ENCODE measurements around the gene KIF1B.

KIF1B gene

DNA sequence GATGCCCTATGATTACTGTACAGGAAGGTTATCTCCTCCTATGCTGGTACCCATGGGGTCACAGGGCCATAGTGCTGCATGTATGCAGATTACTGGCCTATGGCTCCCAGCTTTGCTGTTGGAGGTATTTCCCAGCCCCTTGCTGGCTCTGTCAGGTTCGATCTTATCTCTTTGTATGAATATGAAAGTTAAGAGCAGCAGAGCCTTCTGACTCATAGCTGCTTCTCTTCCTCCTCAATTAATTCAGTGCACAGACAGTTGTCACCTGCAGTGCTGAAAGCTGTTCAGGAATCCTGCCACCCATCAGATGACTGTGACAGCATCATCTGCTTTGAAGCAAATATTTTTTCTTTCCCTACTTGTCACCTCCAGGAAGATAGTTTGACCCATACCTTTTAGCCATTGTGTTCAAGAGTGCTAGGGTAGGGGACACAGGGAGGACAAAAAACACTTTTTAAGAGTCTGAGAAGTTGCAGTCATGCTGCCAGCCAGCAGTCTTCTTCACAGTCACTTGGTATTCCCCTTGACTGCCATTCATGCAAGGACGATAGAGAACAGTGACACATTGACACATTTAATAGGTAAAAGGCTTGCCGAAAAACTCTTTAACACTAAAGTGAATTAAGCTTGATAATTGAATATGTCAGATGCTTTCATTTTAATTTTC is 73.1 kb downstream of the KIF1B start:
- no peak for DNase-seq (ENCODE audit: low read depth)

DNA sequence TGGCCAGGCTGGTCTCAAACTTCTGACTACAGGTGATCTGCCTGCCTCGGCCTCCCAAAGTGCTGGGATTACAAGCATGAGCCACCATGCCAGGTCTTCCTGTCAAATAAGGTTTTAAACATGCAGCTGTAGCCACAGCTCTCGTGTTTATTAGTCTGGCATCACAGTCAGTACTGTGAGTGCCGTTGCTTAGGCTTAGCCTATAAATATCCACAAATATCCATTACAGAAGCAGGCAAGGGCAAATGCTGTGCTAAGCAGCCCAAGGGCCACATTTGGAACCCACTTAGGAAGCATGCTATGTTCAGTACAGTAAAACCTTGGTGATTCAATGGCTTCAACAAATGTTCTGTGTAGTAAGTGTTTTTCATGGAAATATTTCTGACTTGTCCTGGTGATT is 75.9 kb downstream of the KIF1B start:
- DNase-seq (ENCODE audit: low read depth) = no peak

DNA sequence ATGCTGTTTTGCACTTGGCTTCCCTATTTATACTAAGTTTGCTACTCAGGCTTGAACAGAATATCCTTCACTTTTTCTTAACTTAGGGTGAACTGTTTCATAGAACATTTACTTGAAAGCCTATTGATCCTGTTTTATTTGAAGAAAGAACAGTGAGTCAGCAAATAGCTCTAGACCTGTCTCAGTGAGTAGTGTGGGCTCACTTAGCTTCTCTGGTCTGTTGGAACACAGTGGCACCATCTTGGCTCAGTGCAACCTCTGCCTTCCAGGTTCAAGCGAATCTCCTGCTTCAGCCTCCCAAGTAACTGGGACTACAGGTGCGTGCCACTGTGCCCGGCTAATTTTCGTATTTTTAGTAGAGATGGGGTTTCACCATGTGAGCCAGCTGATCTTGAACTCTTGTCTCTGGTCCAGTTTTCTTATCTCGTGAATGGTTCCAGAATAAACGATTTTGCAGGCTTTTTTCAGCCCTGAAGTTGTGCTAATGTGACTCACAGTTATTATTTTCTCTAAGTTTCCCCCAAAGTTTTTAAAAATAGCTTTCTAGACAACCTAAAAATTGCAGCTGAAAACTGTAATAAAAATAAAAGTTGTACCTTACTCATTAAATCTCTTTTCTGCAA is 76.8 kb downstream of the KIF1B start:
- DNase-seq (ENCODE audit: low read depth) = no peak

DNA sequence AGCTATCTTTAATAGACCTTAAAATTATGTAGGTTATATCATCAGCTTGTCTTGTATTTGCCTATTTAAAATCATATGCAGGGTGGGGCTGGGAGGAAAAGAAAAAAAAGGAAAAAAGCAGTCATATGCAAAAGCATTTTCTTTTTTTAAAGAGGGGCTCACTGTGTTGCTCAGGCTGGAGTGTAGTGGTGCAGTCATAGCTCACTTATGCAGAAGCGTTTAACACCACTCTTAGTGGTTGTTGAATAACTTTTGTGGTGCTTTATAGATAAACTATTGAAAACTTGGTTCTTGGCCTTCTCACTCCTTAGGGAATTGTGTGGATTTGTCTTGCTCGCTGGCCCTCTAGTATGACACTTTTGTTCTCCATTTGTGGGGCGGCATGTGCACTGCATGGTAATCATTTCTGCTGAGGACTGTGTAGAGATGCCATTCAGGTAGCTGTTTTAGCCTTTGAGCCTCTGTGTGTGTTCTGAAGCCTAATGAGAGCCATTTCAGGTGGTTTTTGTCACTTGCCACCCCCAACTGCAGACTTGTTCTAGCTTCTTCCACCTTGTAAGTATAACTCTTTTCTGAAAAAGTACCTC is 77.8 kb downstream of the KIF1B start:
- no peak for DNase-seq (ENCODE audit: low read depth)

DNA sequence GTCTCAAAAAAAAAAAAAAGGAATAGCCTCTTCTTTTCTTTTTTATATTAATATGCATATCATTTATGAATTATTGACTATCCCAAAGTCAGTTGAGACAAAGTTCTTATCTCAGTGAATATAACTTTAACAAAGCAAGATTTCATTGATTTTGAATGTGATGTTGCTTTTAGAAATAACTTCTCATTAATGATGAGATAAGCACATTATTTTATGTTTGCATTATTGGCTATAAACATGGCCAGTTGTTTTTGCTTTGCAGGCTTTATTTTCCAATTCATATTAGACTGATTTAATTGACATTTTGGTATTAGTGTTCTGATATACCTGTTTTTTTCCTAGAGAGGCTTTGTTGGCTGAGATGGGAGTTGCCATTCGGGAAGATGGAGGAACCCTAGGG is 81.3 kb downstream of the KIF1B start:
- no peak for DNase-seq (ENCODE audit: low read depth)

DNA sequence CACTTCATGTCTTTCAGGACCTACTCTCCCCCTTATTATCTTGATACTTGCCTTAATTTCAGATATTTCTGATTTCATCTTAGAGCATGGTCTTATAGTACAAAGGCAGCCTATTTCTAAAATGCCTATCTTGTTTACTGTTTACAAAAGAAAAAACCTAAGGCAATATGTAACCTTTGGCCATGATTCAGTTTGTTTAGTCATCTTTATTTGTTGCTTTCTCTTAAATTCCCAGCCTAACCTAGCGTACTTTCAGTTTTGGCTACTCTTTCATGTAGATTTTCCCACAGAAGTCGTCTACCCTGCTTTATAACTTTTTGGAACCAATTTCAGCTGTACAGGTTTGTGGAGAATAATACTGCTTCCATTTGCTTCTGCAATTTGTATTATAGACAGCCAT is 81.8 kb downstream of the KIF1B start:
- no peak for DNase-seq (ENCODE audit: low read depth)

DNA sequence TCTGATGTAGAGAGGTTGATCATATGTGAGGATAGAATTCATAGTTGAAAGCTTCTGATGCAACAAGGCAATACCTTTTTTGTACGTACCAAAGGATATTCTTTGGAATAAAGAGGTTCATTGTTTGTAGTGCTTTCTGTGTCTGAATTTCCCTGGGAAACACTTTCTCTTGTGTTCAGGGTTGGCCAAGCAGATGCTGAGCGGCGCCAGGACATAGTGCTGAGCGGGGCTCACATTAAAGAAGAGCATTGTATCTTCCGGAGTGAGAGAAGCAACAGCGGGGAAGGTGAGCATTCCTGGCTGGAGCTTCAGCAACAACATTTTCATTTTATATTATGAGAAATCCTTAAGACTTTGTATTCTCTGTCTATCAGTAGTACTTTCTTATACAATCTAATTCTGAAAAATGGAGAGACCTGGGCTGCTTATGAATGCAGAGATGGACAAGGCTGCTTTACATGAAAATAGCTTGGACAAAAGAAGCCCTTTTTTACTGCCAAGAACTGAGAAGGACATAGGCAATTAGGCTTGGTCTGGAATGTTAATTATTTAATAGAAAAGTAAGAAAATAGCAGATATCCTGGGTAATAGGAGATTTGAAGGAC is 85.2 kb downstream of the KIF1B start:
- no peak for DNase-seq (ENCODE audit: low read depth)

DNA sequence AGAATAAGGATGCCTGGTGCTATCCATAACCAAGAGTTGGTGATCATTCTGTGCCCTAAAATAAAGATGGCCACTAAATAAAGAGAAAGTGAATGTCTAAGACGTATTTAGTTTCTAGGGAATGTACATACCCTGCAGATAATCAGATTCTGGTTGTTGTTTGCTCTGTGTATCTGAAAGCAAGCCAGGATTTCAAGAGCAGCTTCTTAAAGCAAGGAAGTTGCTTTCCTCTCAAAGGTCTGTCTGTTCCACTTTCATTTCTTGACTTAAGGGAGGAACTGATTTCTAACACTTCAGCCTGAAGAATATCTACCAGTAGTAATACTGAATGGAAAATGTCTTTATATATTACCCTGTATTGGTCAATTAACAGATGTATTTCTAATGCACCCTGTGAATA is 88.8 kb downstream of the KIF1B start:
- no peak for DNase-seq (ENCODE audit: low read depth)

DNA sequence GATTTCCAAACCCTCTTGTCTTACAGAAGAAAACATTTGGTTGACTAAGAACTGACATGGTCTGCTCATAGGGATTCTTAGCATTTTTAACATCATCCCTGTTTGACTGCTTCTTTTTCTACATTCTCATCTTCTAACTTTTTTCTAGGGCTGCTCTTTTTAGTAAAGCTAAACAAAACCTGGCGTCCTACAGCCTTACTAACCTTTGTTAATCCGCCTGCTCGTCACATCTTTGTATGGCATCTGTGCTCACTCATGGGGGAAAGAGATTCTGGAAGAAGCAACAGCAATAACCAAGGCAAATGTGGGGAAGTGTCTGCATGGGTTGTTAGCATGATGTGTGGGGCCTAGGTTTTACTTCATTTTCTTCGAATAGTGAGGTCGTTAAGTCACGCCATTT is 92.0 kb downstream of the KIF1B start:
- DNase-seq (ENCODE audit: low read depth) = no peak

DNA sequence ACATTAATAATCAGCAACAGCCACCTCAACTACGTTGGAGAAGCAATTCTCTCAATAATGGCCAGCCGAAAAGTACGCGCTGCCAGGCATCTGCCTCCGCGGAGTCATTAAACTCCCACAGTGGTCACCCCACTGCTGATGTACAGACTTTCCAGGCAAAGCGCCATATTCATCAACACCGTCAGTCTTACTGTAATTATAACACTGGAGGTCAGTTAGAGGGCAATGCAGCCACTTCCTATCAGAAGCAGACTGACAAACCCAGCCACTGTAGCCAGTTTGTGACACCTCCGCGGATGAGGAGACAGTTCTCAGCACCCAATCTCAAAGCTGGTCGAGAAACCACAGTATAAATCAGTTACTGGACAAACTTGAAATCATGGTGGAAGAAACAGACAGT is 93.9 kb downstream of the KIF1B start:
- DNase-seq (ENCODE audit: low read depth) = no peak

DNA sequence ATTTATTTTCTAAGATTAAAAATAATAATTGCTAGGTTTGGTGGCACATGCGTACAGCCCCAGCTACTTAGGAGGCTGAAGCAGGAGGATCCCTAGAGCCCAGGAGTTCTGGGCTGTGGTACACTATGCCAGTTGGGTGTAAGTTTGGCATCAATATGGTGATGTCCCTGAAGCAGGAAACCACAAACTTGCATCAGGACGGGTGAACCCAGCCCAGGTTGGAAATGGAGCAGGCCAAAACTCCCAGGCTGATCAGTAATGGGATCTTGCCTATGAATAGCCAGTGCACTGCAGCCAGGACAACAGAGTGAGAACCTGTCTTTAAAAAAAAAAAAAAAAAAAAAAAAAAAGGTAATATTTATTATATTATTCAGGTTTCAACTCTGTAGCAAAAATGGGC is 96.1 kb downstream of the KIF1B start:
- DNase-seq (ENCODE audit: low read depth) = no peak

DNA sequence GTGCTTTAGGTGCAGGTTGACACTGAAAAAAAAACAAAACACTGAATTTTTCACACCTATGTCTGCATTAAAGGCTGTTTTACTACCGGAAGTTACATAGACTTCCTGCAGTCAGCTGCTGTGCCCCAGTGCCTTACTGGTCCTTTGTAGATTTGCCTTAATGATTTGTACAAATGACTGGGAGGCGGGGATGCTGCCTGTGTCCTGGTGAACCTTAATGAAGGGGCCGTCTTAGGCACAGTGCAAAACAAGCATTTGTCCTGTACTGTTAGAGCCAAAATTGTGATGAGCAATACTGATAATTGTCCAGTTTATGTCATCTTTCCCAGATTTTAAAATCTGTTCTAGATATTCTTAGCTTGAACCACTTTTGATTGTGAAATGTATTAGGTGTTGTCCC is 97.6 kb downstream of the KIF1B start:
- no peak for DNase-seq (ENCODE audit: low read depth)

DNA sequence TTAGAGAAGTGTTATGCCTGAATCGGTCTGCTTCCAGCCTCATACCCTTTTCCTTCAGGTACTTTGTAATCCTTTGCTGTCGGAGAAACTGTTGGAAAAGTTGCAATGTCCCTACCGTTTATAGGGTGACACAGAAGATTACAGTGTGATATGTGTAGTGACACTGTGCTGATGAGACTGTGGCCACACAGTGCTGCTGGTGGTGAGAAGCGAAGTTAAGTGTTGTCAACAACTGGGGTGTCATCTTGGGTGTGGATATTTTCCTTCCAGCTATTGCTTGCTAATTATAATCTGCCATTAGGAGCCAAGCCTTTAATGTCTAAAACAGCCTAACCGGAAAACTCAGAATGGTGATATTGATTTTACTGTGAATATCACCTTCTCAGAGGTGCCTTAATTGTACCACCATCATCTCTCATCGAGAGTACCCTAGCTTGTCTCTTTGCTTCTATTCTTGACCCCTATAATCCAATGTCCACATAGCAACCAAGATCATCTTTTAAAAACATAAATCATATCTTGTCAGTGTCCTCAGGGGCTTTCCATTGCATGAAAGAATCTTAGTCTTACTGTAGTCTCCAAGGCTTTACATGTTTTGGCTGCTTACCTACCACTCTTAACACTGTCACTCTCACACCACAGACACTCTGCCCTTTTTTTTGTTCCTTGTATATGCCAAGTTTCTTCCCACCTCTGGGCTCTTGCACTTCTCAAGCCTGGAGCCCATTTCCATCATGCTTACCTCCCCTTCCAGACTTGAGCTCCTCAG is 99.1 kb downstream of the KIF1B start:
- DNase-seq (ENCODE audit: low read depth) = no peak

DNA sequence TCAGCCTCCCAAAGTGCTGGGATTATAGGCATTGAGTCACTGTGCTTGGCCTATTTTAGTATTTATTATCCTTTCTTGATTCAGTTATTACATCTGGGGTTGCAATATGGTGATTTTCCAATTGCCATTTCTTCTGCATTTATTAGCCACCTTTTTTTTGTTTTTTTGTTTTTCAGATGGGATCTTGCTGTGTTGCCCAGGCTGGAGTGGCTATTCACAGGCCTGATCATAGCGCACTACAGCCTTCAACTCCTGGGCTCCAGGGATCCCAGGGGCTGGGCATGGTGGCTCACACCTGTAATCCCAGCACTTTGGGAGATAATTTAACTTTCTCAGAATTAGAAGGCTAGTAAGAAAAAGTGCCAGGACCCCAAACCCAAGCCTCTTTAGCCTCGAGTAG is 106.4 kb downstream of the KIF1B start:
- DNase-seq (ENCODE audit: low read depth) = no peak

DNA sequence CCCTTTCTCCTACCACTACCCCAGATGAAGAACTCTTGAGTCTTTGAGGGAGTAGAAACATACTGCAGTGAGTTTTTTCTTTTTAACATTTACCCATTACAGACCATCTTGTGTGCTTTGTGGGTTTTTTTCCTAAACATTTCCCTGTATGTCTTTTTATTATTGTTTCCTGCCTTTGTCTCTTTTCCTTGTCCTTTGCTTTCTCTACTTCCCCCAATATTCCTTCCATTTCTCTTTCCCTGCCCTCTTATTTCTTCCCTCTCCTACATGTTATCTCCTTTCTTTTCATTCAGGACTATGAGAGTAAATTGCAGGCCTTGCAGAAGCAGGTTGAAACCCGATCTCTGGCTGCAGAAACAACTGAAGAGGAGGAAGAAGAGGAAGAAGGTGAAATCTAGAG is 109.4 kb downstream of the KIF1B start:
- no peak for DNase-seq (ENCODE audit: low read depth)

DNA sequence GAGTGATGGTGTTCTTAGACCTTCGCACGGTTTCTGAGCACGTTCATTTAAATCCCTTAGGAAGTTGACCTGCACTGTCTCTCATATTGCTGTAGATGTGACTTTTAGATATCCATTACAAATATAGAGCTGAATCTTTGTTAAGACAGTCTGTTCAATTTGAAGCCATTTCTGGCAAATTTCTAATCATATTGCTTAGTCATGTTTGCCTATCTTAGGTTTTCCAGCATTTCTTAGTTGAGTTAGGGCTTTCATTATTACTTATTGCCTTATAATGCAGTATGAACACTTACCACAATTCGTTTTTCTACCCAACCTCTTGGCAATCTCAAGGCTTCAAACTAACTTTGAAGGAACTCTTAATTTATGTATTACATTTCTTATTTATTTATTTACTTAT is 110.0 kb downstream of the KIF1B start:
- DNase-seq (ENCODE audit: low read depth) = no peak

DNA sequence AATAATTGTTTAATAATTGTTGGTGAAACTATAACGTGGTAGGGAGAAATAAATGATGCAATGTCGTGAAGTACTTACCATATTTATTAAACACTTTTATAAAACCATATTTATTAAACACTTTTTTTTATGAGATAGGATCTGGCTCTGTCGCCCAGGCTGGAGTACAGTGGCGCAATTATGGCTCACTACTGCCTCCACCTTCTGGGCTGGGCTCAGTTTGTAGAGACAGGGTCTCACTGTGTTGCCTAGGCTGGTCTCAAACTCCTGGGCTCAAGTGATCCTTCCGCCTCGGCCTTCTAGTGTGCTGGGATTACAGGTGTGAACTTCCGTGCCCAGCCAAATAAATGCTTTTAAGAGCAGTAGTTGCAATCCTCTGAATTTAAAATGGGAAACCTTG is 112.5 kb downstream of the KIF1B start:
- no peak for DNase-seq (ENCODE audit: low read depth)

DNA sequence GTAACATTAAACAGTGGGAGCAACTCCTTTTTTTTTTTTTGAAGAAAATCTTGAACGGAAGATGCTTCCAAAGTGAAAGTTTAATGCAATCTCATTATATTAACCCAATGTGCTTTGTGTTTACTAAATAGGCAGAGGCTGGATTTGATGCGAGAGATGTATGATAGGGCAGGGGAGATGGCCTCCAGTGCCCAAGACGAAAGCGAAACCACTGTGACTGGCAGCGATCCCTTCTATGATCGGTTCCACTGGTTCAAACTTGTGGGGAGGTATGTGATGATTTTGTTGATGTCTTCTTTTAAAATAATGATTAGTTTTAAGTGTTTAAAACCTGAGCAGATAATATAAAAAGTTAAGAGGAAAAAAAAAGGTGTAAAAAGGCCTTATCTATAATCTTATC is 114.3 kb downstream of the KIF1B start:
- DNase-seq (ENCODE audit: low read depth) = no peak

DNA sequence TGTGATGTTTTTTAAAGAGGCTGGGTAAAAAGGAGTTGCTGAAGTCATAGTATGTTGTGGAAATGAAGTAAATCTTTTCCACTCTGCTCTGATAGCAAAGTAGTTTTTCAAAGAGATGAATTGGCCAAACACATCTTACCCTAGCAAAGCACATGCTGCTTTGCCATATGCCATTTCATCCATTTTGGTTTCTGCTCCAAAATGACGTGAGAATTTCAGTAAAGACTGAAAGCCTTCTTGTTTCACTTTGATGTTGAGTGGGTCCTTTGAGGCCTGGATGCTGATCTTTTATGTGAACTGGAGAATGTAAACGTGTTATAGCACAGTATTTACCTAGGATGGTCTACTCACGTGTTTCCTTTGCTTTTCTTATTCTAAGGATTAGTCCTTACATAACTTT is 115.2 kb downstream of the KIF1B start:
- no peak for DNase-seq (ENCODE audit: low read depth)

DNA sequence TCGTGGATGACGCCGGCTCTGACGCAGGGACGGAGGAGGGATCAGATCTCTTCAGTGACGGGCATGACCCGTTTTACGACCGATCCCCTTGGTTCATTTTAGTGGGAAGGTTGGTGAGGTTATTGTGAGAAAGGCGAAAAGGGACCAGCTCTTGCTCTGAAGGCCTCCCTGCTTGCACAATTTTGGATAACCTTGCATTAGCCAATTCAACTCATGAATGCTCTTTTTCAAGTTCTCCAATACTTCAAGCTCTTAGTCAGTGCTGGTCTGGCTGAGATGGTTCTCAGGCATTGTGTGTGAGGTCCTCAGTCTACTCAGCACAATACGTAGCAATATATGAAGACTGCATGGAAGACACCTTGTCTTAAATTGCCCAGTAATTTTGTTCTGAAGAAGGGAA is 115.9 kb downstream of the KIF1B start:
- DNase-seq (ENCODE audit: low read depth) = no peak

DNA sequence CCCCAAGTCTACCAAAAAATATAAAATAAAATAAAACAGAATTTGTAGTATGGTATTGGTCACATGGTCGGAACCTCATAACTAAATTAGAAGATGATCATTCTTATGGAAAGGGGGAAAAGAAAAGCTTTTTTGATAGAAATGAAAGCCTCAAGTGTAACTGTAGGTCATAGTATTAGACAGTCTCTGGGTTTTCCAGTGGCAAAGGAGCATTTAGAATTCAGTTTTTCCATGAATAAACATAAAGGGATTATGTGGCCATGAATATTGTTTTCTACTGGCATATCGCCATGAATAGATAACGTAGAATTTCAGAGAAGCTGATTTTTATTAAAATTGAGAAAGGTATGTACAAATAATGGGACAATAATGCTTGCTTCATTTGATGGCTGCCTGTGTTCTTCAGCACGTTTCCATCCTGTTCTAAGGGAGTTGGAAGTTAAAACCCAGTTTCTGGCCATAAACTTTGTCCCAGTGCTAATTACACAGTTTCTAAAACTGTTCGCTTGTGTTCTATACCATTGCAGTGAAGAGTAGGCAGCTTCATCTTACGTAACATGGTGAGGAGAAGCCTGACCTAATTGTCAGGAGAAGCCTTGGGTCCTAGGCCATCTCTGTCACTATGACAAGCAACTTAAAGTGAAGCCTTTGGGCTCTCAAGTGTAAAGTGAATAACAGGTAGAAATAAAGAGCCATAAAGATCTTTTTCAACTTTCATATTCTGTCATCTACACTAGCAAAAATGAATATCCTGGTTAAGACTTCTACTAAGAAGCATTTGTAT is 118.0 kb downstream of the KIF1B start:
- DNase-seq (ENCODE audit: low read depth) = no peak

DNA sequence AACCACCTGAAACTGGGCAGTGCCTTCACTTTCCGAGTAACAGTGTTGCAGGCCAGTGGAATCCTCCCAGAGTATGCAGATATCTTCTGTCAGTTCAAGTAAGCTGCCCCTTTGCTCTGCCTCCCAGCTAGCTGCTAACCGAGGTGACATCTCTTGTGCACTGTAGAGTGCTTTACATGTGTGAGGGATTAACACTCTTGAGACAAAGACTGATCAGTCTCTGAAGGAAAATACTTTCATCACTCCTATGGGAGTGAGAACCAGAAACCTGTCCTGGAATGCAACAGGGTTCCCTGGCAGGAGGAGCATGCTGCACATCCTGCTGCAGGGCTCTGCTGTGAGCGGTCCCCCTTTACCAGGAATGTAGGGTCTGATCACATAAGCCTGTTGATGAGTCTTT is 127.1 kb downstream of the KIF1B start:
- DNase-seq (ENCODE audit: low read depth) = no peak
